Ectodermal cell (in vitro differentiated cells): ENCODE measurements around the gene NRAP.

Experiments used
- H3K27ac ChIP-seq: 2 replicates; pipeline ENCODE4 v1.7.0; 2013; ENCODE audit warnings: mild to moderate bottlenecking, low read depth, low read length; ENCODE audit not compliant: insufficient read depth, poor library complexity, severe bottlenecking
- H3K27me3 ChIP-seq: 2 replicates; pipeline ENCODE4 v1.7.0; 2013; ENCODE audit warnings: mild to moderate bottlenecking, low read length; ENCODE audit not compliant: insufficient read depth, control insufficient read depth, poor library complexity, severe bottlenecking
- H3K36me3 ChIP-seq: one replicate; pipeline ENCODE4 v1.7.0; 2013; ENCODE audit warnings: low read length; ENCODE audit not compliant: control insufficient read depth, insufficient read depth
- H3K4me1 ChIP-seq: one replicate; pipeline ENCODE4 v1.7.0; 2013; ENCODE audit warnings: low read length; ENCODE audit not compliant: control insufficient read depth, insufficient read depth
- H3K4me3 ChIP-seq: 2 replicates; pipeline ENCODE4 v1.7.0; 2013; ENCODE audit warnings: low read depth, low read length, control low read depth; ENCODE audit not compliant: insufficient read depth
- H3K9me3 ChIP-seq: 2 replicates; pipeline ENCODE4 v1.7.0; 2013; ENCODE audit warnings: mild to moderate bottlenecking, low read length, moderate library complexity; ENCODE audit not compliant: control insufficient read depth
- WGBS, 2 experiments: methylation state at CpG; one replicate each; pipeline ENCODE4 v1.1.7; 2013; ENCODE audit warnings: missing lambda C conversion rate in 2 of 2; 5-methylcytosine and 5-hydroxymethylcytosine counted together

Gene NRAP

DNA sequence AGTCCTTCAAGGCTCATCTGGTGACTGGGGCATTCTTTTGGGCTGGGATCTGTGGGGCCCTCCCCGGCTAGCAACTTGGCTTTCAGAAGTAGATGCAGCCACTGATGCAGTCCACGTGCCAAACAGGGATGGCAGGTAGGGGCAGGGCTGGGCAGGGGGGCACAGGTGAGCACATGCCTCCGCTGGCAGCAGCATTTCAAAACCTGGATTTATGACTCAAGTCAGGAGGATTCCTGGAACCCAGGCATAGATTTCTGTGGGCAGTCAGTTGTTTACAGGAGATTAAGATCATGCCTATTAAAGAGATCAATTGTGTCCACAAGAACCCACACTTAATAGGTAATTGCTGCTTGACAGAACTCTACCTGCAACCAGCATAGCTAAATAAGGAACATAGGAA, 111.8 kb downstream of the NRAP start:
- H3K9me3 ChIP-seq, result no peaks in the 10 kb centered on the region
- WGBS, 2 experiments, result 91 to 94% methylated on average over 3 of the region's 3 CpGs
- H3K27ac ChIP-seq, result no peak overlapping the region
- no peaks in the 10 kb centered on the region for H3K36me3 ChIP-seq
- no peak overlapping the region for H3K4me3 ChIP-seq
- H3K27me3 ChIP-seq, result peaks cover 11% of the 10 kb centered on the region
- H3K4me1 ChIP-seq, result peaks cover 22% of the 10 kb centered on the region

- Histone ChIP-seq H3K27me3 (peaks cover 8% of the 10 kb centered on the region), H3K4me3 (no peak overlapping the region), H3K27ac (no peak overlapping the region), H3K4me1 (peaks cover 9% of the 10 kb centered on the region), H3K36me3 (no peaks in the 10 kb centered on the region), H3K9me3 (no peaks in the 10 kb centered on the region)
- 83% methylated on average over 6 of the region's 6 CpGs for WGBS, 2 experiments
Observed at GRCh38 chr10:113550365-113550764, 113.5 kb downstream of the NRAP start.

DNA sequence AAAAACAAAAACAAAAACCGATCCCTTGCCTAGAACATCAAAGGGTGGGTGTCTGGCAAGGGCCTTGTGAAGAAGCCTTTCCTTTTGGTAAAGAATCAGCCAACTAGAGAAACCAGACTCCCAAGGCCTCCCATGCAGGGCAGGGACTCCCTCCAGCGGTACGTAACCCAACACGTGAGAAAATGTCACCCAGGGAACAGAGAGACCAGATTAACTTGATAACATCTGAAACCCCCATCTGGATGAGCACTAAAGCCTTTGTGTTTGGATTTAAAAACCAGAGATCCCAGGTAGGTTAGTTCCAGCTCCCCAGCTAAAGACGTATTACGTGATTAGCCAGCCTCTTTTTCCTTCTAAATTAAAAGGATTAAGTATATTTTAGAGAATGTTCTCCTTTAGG, 114.0 kb downstream of the NRAP start:
- Histone ChIP-seq H3K4me1 (peaks cover 5% of the 10 kb centered on the region), H3K9me3 (no peaks in the 10 kb centered on the region), H3K4me3 (no peak overlapping the region), H3K27ac (no peak overlapping the region), H3K36me3 (no peaks in the 10 kb centered on the region), H3K27me3 (peaks cover 8% of the 10 kb centered on the region)
- WGBS, 2 experiments, result 88 to 95% methylated on average over 6 of the region's 6 CpGs

GRCh38 chr10:113547426-113547825, 116.4 kb downstream of the NRAP start:
- H3K9me3 ChIP-seq, result no peaks in the 10 kb centered on the region
- no peak overlapping the region for H3K27ac ChIP-seq
- H3K27me3 ChIP-seq, result peaks cover 7% of the 10 kb centered on the region
- H3K36me3 ChIP-seq, result no peaks in the 10 kb centered on the region
- no peak overlapping the region for H3K4me3 ChIP-seq
- H3K4me1 ChIP-seq, result peaks cover 3% of the 10 kb centered on the region
- 92 to 95% methylated on average over 2 of the region's 2 CpGs for WGBS, 2 experiments

DNA sequence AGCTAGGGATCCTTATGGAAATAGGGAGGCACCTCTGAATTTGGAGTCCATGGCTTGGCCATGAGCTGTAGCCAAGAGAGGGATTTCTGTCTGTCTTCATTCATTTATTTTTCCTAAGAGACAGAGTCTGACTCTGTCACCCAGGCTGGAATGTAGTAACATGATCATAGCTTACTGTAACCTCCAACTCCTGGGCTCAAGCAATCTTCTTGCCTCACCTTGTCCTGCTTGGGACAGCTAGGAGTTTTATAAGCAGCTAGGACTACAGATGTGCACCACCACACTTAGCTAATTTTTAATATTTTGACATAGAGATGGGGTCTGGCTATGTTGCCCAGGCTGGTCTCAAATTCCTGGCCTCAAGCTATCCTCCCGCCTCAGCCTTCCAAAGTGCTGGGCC, 119.4 kb downstream of the NRAP start:
- H3K36me3 ChIP-seq, result no peaks in the 10 kb centered on the region
- no peaks in the 10 kb centered on the region for H3K27me3 ChIP-seq
- no peaks in the 10 kb centered on the region for H3K9me3 ChIP-seq
- H3K4me1 ChIP-seq, result no peaks in the 10 kb centered on the region
- 91% methylated on average over 1 of the region's 1 CpG for WGBS, 2 experiments
- H3K27ac ChIP-seq, result no peak overlapping the region
- H3K4me3 ChIP-seq, result no peak overlapping the region

DNA sequence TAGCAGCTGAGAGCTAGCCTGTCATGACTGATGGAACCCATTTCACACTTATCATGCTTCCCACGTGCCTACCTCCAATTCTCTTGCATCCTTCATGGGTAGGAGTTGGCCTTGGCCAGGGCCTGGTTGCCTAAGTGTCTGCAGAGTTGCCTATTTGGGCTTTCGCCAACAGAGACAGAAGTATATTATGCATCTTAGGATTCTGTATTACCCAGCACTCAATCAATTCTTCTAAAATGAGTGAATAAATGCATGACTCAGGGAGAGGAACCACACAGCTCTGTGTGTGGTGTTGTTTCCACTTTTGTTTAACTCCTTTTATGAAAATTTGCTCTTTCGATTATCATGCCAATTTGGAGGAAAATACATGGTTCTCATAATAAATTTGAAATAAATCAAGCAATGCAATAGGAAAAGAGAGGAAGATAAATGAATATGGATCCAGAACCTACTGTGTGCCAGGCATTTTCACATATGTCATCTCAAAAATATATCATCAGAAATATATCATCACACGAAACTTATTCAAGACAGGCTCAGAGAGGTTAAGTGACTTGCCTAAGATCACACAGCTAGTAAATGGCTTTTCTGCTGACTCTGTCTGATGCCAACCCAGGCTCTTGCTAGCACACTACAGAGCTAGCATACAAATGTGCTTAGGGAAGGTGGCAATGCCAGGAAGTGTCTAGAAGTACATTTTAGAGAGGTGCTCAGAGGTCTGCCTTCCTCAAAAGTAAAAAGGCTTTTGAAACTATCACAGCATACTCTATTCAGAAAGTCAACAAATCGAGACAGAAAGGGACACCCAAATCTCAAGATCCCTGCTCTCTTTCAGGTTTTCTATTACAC, 120.5 kb downstream of the NRAP start:
- 90 to 91% methylated on average over 4 to 5 of the region's 5 CpGs for WGBS, 2 experiments
- no peaks in the 10 kb centered on the region for H3K4me1 ChIP-seq
- no peaks in the 10 kb centered on the region for H3K36me3 ChIP-seq
- H3K27me3 ChIP-seq, result no peaks in the 10 kb centered on the region
- no peak overlapping the region for H3K4me3 ChIP-seq
- H3K9me3 ChIP-seq, result no peaks in the 10 kb centered on the region
- no peak overlapping the region for H3K27ac ChIP-seq

- H3K27ac ChIP-seq, result no peak overlapping the region
- no peaks in the 10 kb centered on the region for H3K9me3 ChIP-seq
- WGBS, 2 experiments, result 91 to 92% methylated on average over 1 of the region's 1 CpG
- H3K36me3 ChIP-seq, result no peaks in the 10 kb centered on the region
- no peaks in the 10 kb centered on the region for H3K27me3 ChIP-seq
- no peaks in the 10 kb centered on the region for H3K4me1 ChIP-seq
- H3K4me3 ChIP-seq, result no peak overlapping the region
Observed at GRCh38 chr10:113541549-113541927, 122.3 kb downstream of the NRAP start.

GRCh38 chr10:113540845-113541548, 122.8 kb downstream of the NRAP start:
- H3K4me1 ChIP-seq, result no peaks in the 10 kb centered on the region
- no peak overlapping the region for H3K4me3 ChIP-seq
- no peaks in the 10 kb centered on the region for H3K9me3 ChIP-seq
- WGBS, 2 experiments, result 93 to 97% methylated on average over 7 of the region's 7 CpGs
- H3K27ac ChIP-seq, result no peak overlapping the region
- H3K36me3 ChIP-seq, result no peaks in the 10 kb centered on the region
- no peaks in the 10 kb centered on the region for H3K27me3 ChIP-seq

DNA sequence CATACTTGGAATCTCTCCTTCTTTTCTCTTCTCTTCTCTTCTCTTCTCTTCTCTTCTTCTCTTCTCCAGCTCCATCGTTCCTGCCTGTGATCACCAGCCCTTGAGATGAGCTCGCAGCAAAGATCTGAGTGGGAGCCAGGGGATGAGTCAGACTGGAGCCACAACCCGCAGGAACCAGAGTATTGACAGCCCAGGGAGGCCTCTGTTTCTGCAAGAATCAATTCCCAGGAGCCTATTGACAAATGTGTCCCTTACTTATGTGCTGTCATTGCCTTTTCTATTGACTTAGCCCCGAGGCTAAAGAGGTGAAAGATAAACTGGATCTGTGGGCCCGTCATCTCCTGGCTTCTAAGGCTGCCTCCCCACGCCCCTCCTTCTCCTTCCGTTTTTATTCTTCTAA, 124.1 kb downstream of the NRAP start:
- Histone ChIP-seq H3K4me3 (no peak overlapping the region), H3K36me3 (no peaks in the 10 kb centered on the region), H3K27me3 (no peaks in the 10 kb centered on the region), H3K4me1 (no peaks in the 10 kb centered on the region), H3K27ac (no peak overlapping the region), H3K9me3 (no peaks in the 10 kb centered on the region)
- WGBS, 2 experiments, result 81 to 84% methylated on average over 7 of the region's 7 CpGs
